HG03095 (cell line): Measurements from ENCODE around the gene CCDC136.

Experiments used
- ATAC-seq: cut with Tn5 transposase; IDR thresholded peaks from one replicate; pipeline ENCODE4 v1.9.1; 2021; ENCODE audit warnings: moderate library complexity; ENCODE audit not compliant: unreplicated experiment

The CCDC136 gene

GRCh38 chr7:128777156-128778123 is 14.3 kb upstream of the CCDC136 start:
- ATAC-seq: no peak

- ATAC-seq: no peak
Measured at GRCh38 chr7:128778946-128779345, 12.8 kb upstream of the CCDC136 start.

GRCh38 chr7:128781126-128781525 is 10.6 kb upstream of the CCDC136 start:
- no peak for ATAC-seq

GRCh38 chr7:128781851-128782250 is 9.9 kb upstream of the CCDC136 start:
- ATAC-seq: no peak

- no peak for ATAC-seq
Measured at GRCh38 chr7:128783143-128783861, 8.5 kb upstream of the CCDC136 start.

- ATAC-seq: no peak
Measured at GRCh38 chr7:128785738-128786137, 6.0 kb upstream of the CCDC136 start.

- no peak for ATAC-seq
Measured at GRCh38 chr7:128788446-128789412, 3.0 kb upstream of the CCDC136 start.

GRCh38 chr7:128790315-128791041 is 1.3 kb upstream of the CCDC136 start:
- ATAC-seq: no peak

GRCh38 chr7:128791972-128792327 is 182 bp downstream of the CCDC136 start:
- no peak for ATAC-seq

GRCh38 chr7:128792471-128793180 is 858 bp downstream of the CCDC136 start:
- no peak for ATAC-seq

GRCh38 chr7:128793181-128793547 is 1.4 kb downstream of the CCDC136 start:
- no peak for ATAC-seq

GRCh38 chr7:128794020-128794419 is 2.3 kb downstream of the CCDC136 start:
- no peak for ATAC-seq

- ATAC-seq: no peak
Measured at GRCh38 chr7:128794436-128794835, 2.7 kb downstream of the CCDC136 start.

- no peak for ATAC-seq
Measured at GRCh38 chr7:128795129-128795528, 3.4 kb downstream of the CCDC136 start.

GRCh38 chr7:128796327-128796726 is 4.6 kb downstream of the CCDC136 start:
- no peak for ATAC-seq

GRCh38 chr7:128799451-128799850 is 7.7 kb downstream of the CCDC136 start:
- ATAC-seq: no peak

GRCh38 chr7:128800567-128800966 is 8.8 kb downstream of the CCDC136 start:
- ATAC-seq: no peak

- no peak for ATAC-seq
Measured at GRCh38 chr7:128801003-128801402, 9.2 kb downstream of the CCDC136 start.

- ATAC-seq: no peak
Measured at GRCh38 chr7:128801667-128802418, 10.1 kb downstream of the CCDC136 start.
